Measurements from ENCODE around the gene PDE4A.
"Not testable (repeated sequence)": the region's sequence is repeated elsewhere in the genome, so short reads cannot be mapped to it uniquely, and the experiment has no call there.

PDE4A gene

DNA sequence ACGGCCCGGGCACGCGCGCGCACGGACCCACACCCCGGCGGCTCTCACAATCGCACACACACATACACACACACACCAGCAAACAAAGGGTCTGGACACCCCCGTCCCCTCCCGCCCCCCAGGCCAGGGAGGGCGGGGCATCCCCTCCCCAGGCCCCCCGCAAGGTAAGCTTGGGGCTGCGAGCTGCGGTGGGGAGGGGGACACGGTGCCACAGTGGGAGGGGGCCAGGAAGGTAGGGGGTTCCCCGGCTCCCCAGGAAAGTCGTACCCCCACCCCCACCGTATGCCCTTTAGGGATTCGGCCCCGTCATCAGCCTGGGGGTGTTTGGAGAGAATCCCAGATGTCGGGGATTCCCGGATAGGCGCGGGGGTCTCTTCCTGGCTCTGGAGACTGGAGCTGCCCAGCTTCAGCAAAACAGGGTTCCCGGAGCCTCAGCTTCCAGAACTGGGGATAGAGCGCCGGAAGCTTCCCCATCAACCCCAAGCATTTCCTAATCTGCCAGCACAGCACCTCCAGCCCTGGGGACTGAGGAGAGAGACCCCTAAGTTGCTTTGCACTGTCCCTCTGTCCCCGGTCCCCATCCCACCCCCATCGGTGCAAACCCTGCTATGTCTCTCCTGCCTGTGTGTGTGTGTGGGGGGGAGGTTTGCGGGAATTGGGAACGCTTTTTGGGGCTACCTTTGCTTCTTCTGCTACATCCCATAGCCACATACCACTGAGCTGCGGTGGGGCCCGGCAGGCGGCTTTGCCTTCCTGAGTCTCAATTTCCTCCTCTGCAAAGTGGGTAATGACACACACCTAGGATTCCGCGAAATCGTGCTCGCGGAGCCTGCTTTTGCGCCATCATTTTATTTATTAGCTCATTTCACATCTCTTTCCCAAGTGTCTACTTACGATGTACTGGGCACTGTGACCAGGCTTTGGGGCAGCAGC is 15.2 kb upstream of the PDE4A start:
- H3K9ac ChIP-seq (ENCODE audit: low read length) = peak overlapping the region; percentile 20
- DNase-seq (ENCODE audit: low read depth) = peak; percentile 25
- H3K36me3 ChIP-seq (ENCODE audit: control insufficient read depth, insufficient read depth, low read length, severe bottlenecking) = peaks cover 5% of the 10 kb centered on the region
- H3K4me1 ChIP-seq (ENCODE audit: control insufficient read depth, insufficient read depth, low read length) = peaks cover 32% of the 10 kb centered on the region
- H3K27me3 ChIP-seq (replicated peaks; ENCODE audit: control insufficient read depth, insufficient read depth, low read length) = peaks cover 3% of the 10 kb centered on the region
- H3K4me3 ChIP-seq (ENCODE audit: low read length) = peak overlapping the region; percentile 95
- H3K9me3 ChIP-seq (ENCODE audit: control insufficient read depth, low read length) = no peaks in the 10 kb centered on the region

DNA sequence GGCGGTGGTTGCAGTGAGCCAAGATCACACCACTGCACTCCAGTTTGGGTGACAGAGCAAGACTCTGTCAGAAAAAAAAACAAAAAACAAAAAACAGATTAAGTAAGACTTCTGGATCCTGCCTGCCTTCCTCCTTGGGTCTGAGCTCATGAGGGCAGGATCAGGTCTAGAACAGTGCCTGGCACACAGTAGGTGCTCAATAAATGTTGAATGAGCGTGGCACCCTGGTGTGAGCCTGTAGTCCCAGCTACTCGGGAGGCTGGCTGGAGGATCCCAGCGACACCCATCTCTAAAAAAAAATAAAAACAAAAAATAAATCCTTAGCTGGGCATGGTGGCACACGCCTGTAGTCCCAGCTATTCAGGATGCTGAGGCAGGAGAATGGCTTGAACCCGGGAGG is 14.1 kb upstream of the PDE4A start:
- no peaks in the 10 kb centered on the region for H3K9me3 ChIP-seq (ENCODE audit: control insufficient read depth, low read length)
- H3K9ac ChIP-seq (ENCODE audit: low read length) = no peak overlapping the region
- no peak for DNase-seq (ENCODE audit: low read depth)
- H3K36me3 ChIP-seq (ENCODE audit: control insufficient read depth, insufficient read depth, low read length, severe bottlenecking) = no peaks in the 10 kb centered on the region
- H3K27me3 ChIP-seq (replicated peaks; ENCODE audit: control insufficient read depth, insufficient read depth, low read length) = peaks cover 3% of the 10 kb centered on the region
- no peak overlapping the region for H3K4me3 ChIP-seq (ENCODE audit: low read length)
- H3K4me1 ChIP-seq (ENCODE audit: control insufficient read depth, insufficient read depth, low read length) = peaks cover 25% of the 10 kb centered on the region

DNA sequence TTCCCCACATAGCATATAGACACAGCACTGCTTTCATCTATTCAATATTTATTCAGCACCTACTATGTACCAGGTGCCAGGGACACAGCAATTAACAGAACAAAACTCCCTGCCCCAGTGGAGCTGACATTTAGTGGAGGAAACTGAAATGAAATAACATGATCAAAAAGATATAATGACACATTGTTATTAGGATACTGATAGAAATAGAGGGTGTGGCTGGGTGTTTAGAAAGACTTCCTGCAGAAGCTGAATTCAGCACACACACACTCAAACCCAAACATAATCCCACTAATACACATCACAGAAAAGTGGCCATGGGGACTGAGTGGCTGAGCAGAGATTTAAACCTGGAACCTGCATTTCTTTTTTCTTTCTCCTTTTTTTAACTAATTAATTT is 13.2 kb upstream of the PDE4A start:
- Histone ChIP-seq H3K27me3 (replicated peaks; ENCODE audit: control insufficient read depth, insufficient read depth, low read length) (peaks cover 3% of the 10 kb centered on the region), H3K36me3 (ENCODE audit: control insufficient read depth, insufficient read depth, low read length, severe bottlenecking) (no peaks in the 10 kb centered on the region)

DNA sequence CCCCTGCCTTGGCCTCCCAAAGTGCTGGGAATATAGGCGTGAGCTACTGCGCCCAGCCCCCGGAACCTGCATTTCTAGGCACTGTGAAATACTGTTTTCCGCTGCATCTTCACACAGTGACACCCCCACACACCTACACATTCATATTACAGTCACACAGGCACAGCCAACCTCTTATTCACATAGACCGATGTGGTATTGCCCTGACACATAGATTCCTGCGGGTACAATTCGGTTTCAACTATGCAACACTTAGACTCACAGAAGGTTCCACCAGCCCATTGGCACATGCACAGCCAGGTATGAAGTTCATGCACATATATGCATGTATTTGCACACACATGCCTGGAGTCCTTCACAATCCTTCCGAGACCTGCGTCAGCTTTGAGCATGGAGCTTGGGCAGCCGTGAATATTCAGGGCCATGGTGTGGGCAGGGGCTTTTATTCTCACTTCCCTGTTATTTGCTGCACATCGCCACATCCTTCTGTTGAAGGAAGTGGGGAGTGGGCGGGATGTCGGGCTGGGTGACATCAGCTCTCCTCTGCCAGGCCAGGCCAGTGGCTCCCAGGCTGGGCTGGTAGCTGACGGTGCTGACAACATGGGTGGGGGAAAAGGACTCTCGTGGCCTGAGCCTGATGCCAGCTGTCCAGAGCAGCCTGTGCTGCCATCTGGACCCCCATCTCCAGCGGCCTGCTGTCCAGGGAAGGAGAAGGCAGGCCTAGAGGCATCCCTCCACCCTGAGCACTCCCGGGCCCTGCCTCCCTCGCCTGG is 11.6 kb upstream of the PDE4A start:
- H3K9ac ChIP-seq (ENCODE audit: low read length) = no peak overlapping the region
- no peak overlapping the region for H3K4me3 ChIP-seq (ENCODE audit: low read length)
- DNase-seq (ENCODE audit: low read depth) = no peak
- peaks cover 3% of the 10 kb centered on the region for H3K27me3 ChIP-seq (replicated peaks; ENCODE audit: control insufficient read depth, insufficient read depth, low read length)
- H3K9me3 ChIP-seq (ENCODE audit: control insufficient read depth, low read length) = no peaks in the 10 kb centered on the region
- H3K36me3 ChIP-seq (ENCODE audit: control insufficient read depth, insufficient read depth, low read length, severe bottlenecking) = no peaks in the 10 kb centered on the region
- peaks cover 13% of the 10 kb centered on the region for H3K4me1 ChIP-seq (ENCODE audit: control insufficient read depth, insufficient read depth, low read length)

More for the DNA sequence above, 13.2 kb upstream of the PDE4A start:
- DNase-seq (ENCODE audit: low read depth) = no peak
- Histone ChIP-seq H3K9ac (ENCODE audit: low read length) (no peak overlapping the region), H3K4me3 (ENCODE audit: low read length) (no peak overlapping the region), H3K9me3 (ENCODE audit: control insufficient read depth, low read length) (no peaks in the 10 kb centered on the region), H3K4me1 (ENCODE audit: control insufficient read depth, insufficient read depth, low read length) (peaks cover 16% of the 10 kb centered on the region)

DNA sequence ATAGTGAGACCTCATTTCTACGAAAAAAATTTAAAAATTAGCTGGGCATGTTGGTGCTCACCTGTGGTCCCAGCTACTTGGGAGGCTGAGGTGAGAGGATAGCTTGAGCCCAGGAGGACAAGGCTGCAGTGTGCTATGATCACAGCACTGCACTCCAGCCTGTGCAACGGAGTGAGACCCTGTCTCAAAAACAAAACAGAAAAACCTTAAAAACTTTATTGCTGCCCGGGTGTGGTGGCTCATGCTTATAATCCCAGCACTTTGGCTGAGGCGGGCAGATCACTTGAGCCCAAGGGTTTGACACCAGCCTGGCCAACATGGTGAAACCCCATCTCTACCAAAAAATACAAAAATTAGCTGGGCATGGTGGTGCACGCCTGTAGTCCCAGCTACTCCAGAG is 9.1 kb upstream of the PDE4A start:
- H3K9ac ChIP-seq (ENCODE audit: low read length); H3K27me3 ChIP-seq (replicated peaks; ENCODE audit: control insufficient read depth, insufficient read depth, low read length); DNase-seq (ENCODE audit: low read depth); H3K36me3 ChIP-seq (ENCODE audit: control insufficient read depth, insufficient read depth, low read length, severe bottlenecking); H3K4me3 ChIP-seq (ENCODE audit: low read length); H3K9me3 ChIP-seq (ENCODE audit: control insufficient read depth, low read length); H3K4me1 ChIP-seq (ENCODE audit: control insufficient read depth, insufficient read depth, low read length): not testable (repeated sequence)

DNA sequence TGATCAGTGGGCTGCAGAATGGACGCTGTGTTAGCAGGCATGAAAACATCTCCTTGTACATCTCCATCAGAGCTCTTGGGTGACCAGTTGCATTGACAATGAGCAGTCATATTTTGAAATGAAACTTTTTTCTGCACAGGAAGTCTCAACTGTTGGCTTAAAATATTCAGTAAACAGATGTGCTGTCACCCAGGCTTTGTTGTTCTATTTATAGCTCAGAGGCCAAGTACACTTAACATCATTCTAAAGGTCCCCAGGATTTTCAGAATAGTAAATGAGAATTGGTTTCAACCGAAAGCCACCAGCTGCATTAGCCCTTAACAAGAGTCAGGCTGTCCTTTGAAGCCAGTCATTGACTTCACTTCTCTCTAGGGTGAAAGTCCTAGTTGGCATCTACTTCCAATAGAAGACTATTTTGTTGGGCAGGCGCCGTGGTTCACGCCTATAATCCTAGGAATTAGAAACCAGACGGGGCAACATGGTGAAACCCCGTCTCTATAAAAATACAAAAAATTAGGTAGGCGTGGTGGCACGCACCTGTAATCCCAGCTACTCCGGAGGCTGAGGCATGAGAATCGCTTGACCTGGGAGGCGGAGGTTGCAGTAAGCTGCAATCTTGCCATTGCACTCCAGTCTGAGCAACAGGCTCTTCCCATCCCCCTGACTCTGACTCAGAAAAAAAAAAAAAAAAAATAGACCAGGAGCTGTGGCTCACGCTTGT is 7.9 kb upstream of the PDE4A start:
- H3K36me3 ChIP-seq (ENCODE audit: control insufficient read depth, insufficient read depth, low read length, severe bottlenecking) = no peaks in the 10 kb centered on the region
- H3K27me3 ChIP-seq (replicated peaks; ENCODE audit: control insufficient read depth, insufficient read depth, low read length) = peaks cover 7% of the 10 kb centered on the region
- H3K4me3 ChIP-seq (ENCODE audit: low read length) = no peak overlapping the region
- no peak overlapping the region for H3K9ac ChIP-seq (ENCODE audit: low read length)
- H3K9me3 ChIP-seq (ENCODE audit: control insufficient read depth, low read length) = no peaks in the 10 kb centered on the region
- DNase-seq (ENCODE audit: low read depth) = no peak
- peaks cover 6% of the 10 kb centered on the region for H3K4me1 ChIP-seq (ENCODE audit: control insufficient read depth, insufficient read depth, low read length)

DNA sequence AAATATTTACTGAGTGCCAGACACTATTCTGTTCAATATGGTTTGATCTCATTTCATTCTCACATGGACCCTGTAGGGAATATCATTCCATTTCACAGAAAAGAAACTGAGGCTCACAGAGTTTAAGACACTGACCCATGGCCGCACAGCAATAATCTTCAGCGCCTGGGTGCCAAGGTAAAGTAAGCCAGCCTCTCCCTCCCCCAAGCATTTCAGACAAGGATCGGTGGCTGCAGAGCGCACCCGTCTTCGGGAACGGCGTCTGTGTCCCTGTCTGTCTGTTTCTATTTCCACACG is 4.3 kb upstream of the PDE4A start:
- peak overlapping the region; percentile 83 for H3K4me3 ChIP-seq (ENCODE audit: low read length)
- peak overlapping the region; percentile 80 for H3K9ac ChIP-seq (ENCODE audit: low read length)
- peaks cover 16% of the 10 kb centered on the region for H3K4me1 ChIP-seq (ENCODE audit: control insufficient read depth, insufficient read depth, low read length)
- no peaks in the 10 kb centered on the region for H3K36me3 ChIP-seq (ENCODE audit: control insufficient read depth, insufficient read depth, low read length, severe bottlenecking)
- H3K27me3 ChIP-seq (replicated peaks; ENCODE audit: control insufficient read depth, insufficient read depth, low read length) = peaks cover 19% of the 10 kb centered on the region
- DNase-seq (ENCODE audit: low read depth) = no peak
- no peaks in the 10 kb centered on the region for H3K9me3 ChIP-seq (ENCODE audit: control insufficient read depth, low read length)

DNA sequence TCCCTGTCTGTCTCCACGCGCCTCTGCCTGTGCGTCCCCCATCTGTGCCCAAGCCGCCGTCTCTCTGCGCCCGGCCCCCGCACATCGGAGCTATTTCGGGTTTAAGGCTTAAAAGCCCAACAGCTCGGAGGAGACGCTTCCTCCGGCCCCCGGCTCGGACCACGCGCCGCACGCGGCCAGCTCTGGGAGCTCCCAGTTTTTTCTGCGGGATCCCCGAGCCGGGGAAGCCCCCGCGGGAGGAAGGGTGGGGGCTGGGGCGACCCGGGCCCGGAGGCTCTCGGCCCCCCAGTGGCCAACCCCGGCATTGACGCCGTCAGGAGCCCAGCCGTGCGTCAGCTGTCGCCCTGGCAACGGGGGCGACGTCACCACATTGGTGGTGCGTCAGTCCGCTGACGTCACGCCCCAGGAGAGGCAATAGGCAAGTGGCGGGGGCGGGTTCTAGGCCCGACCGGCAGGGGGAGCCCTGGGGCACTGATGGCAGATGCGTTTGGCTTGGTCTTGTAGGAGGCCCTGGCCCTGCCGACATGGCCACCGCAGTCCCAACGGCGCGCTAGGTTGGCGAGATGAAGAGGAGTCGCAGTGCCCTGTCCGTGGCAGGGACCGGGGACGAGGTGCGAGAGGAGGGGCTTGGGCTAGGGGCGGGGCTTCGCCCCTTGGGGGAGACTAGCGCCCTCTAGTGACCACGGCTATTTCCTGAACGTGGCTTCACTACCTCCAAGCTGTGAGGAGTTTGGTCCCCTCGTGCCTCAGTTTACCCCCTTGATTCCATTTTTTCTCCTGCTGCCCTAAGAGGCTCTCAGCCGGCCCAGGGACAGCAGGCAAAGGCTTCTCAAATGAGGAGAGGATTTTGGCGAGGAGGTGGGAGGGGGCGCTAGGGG is 3.7 kb upstream of the PDE4A start:
- DNase-seq (ENCODE audit: low read depth) = peak; percentile 96
- Histone ChIP-seq H3K27me3 (replicated peaks; ENCODE audit: control insufficient read depth, insufficient read depth, low read length) (peaks cover 24% of the 10 kb centered on the region), H3K4me3 (ENCODE audit: low read length) (peak overlapping the region; percentile 83), H3K36me3 (ENCODE audit: control insufficient read depth, insufficient read depth, low read length, severe bottlenecking) (no peaks in the 10 kb centered on the region), H3K4me1 (ENCODE audit: control insufficient read depth, insufficient read depth, low read length) (peaks cover 16% of the 10 kb centered on the region), H3K9ac (ENCODE audit: low read length) (peak overlapping the region; percentile 80), H3K9me3 (ENCODE audit: control insufficient read depth, low read length) (no peaks in the 10 kb centered on the region)

DNA sequence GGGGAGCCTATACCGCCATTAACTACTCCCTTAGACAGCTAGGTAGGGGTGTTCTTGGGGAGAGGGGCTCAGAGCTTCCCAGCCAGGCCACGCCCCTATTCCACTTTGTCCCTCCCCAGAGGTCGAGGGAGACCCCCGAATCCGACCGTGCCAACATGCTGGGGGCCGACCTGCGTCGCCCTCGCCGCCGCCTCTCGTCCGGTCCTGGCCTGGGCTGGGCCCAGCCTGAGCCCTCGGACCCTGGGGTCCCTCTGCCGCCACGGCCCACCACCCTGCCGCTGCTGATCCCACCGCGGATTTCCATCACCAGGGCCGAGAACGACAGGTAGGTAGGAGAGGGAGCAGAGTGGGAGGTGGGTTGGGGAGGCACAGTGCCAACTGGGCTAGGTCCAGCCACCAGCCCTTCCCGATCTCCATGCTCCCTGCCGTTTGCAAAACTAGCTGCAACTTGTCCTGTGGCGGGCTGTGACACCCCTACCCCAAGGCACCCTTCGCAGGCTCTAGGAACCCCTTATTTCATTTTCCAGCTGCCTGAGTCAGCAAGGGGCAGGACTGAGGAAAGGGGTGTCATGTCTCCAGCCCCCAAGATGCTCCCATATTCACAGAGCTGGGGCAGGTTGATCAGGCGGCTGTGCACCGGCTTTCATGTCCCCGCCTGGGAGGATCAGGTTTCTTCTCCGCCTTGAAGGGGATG is 2.6 kb upstream of the PDE4A start:
- Histone ChIP-seq H3K36me3 (ENCODE audit: control insufficient read depth, insufficient read depth, low read length, severe bottlenecking) (no peaks in the 10 kb centered on the region), H3K4me1 (ENCODE audit: control insufficient read depth, insufficient read depth, low read length) (peaks cover 16% of the 10 kb centered on the region), H3K9me3 (ENCODE audit: control insufficient read depth, low read length) (no peaks in the 10 kb centered on the region), H3K27me3 (replicated peaks; ENCODE audit: control insufficient read depth, insufficient read depth, low read length) (peaks cover 32% of the 10 kb centered on the region), H3K4me3 (ENCODE audit: low read length) (no peak overlapping the region), H3K9ac (ENCODE audit: low read length) (no peak overlapping the region)
- peak; percentile 34 for DNase-seq (ENCODE audit: low read depth)

DNA sequence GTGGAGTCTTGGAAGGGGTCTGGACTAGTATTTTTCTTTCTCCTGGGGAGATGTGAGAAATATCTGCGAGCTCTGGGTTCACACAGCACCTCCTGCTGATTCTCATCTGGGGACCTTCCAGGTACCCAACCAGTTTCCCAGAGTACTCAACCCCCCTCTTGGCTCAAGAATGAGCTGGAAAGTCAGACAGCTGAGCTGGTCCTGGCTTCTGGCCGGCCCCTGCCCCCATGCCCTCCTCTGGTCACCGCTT is 2.2 kb upstream of the PDE4A start:
- peaks cover 32% of the 10 kb centered on the region for H3K27me3 ChIP-seq (replicated peaks; ENCODE audit: control insufficient read depth, insufficient read depth, low read length)
- H3K9me3 ChIP-seq (ENCODE audit: control insufficient read depth, low read length) = no peaks in the 10 kb centered on the region
- no peak overlapping the region for H3K9ac ChIP-seq (ENCODE audit: low read length)
- no peaks in the 10 kb centered on the region for H3K36me3 ChIP-seq (ENCODE audit: control insufficient read depth, insufficient read depth, low read length, severe bottlenecking)
- no peak overlapping the region for H3K4me3 ChIP-seq (ENCODE audit: low read length)
- no peak for DNase-seq (ENCODE audit: low read depth)
- H3K4me1 ChIP-seq (ENCODE audit: control insufficient read depth, insufficient read depth, low read length) = peaks cover 16% of the 10 kb centered on the region
